Sciatic nerve (tissue), 2 donors: ENCODE measurements around the gene KISS1R. TPM values are rescaled to one million over a fixed set of nuclear protein-coding genes. Genes with fewer than 3 reads are reported as not detected.

Source experiments
- ATAC-seq: fragments of 200-7000 bp; cut with Tn5 transposase; one replicate; pipeline ENCODE4 v1.9.1; 2020; ENCODE audit warnings: mild to moderate bottlenecking, moderate library complexity
- DNase-seq: peaks from one replicate; pipeline ENCODE4 v3.0.0-alpha.2; 2020; ENCODE audit warnings: low spot score
- intact Hi-C: fragments of 100-400 bp; cut with DNase I; formaldehyde crosslinking; loops from one replicate; pipeline ENCODE4 v1.14.2; 2022
- total RNA-seq: library from RNA; stranded (reverse); fragmentation: NEBNext Ultra II Directional; extraction: Animal tissue kit (Norgen Biotek cat#: 25700); gene quantifications from one replicate; pipeline ENCODE4 v1.2.1, GENCODE V29; 2021
- donor health status: DM: no; HTN: no; CAD: no.
- donor health status: DM: no; HTN: no; CAD: no.

The KISS1R gene
- total RNA-seq, 1 donor from 2014 or later: not detected

DNA sequence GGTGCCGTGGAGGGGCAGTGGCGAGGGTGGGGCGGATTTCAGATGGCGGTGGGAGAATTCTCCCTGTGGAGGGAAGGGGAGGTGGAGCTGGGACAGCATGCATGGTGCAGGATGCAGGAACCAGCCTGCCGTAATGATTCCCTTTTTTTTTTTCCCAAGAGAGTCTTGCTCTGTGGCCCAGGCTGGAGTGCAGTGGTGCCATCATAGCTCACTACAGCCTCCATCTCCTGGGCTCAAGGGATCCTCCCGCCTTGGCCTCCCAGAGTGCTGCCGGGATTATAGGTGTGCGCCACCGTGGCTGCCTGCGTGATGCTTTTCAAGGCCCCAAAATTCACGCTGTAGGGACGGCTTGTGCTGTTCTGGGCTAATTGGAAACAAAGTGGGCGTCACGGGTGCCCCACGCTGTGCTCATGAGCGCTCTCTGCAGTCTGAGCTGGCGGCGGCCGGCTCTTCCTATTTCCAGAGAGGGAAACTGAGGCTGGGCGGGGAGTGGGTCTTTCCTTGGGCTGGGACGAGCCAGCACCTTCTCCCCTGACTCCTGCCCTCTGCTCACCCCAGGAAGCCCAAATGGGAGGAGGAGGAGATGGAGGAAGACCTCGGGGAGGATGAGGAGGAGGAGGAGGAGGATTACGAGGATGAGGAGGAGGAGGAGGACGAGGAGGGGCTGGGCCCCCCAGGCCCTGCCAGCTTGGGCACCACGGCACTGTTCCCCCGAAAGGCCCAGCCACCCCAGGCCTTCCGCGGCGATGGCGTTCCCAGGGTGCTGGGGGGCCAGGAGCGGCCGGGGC, 14.9 kb downstream of the KISS1R start:
- DNase-seq: no peak
- no peak for ATAC-seq
- intact Hi-C loops: no loop called here

DNA sequence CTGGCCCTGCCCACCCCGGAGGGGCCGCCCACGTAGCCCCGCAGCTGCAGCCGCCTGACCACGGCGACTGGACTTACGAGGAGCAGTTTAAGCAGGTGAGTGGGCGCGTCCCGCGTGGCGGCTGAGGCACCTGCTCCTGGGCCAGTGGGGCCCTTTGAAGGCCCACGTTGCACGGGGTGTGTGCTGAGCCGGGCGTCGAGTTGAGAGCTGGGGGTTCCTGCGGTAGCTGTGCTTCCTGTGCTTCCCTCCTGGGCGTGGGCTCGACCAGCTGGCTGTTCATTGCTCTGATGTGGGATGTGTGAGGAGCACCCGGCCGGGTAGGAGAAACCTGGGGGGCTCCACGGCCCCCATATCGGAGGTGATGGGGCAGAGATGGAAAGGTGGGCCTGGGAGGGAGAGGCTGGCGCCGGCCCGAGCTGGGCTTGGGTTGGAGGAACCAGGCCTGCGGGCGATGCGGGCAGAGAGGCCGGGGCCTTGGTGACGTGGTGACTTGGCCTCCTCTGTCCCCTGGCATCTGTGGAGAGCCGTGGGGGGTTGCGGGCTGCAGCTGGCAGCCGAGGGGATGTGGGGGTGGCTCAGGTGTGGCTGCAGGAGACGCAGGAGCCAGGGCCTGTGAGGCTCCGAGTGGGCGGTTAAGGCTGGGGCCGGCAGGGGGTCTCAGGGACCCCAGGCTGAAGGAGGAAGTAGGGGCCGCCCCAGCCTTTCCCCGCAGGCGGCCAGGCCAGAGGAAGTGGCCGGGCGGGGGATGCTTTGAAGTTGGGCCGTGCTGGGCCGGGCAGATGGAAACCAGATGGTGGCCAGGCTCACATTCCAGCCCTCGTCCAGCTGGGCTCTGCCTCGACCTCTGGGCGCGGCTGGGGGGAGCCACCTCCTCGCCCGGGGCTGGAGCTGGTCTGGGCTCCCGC, 15.8 kb downstream of the KISS1R start:
- intact Hi-C loops: no loop called here
- ATAC-seq: peak; percentile 91
- peak; percentile 87 for DNase-seq

DNA sequence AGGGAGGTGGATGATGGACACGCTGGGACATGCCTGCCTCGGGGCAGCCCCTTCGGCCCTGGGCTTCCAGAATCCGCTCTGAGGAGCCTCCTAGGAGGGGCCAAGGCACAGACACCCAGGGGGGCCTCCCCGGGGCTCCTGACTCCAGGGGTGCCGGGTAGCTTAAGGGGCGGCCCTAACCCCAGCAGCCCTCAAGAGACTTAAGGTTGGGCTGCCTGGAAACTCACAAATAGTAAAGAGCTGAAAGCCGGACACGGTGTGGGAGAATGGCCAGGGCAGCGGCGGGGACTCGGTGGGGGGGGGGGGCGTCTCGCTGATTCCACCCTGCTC, 16.4 kb downstream of the KISS1R start:
- no peak for DNase-seq
- ATAC-seq: no peak

DNA sequence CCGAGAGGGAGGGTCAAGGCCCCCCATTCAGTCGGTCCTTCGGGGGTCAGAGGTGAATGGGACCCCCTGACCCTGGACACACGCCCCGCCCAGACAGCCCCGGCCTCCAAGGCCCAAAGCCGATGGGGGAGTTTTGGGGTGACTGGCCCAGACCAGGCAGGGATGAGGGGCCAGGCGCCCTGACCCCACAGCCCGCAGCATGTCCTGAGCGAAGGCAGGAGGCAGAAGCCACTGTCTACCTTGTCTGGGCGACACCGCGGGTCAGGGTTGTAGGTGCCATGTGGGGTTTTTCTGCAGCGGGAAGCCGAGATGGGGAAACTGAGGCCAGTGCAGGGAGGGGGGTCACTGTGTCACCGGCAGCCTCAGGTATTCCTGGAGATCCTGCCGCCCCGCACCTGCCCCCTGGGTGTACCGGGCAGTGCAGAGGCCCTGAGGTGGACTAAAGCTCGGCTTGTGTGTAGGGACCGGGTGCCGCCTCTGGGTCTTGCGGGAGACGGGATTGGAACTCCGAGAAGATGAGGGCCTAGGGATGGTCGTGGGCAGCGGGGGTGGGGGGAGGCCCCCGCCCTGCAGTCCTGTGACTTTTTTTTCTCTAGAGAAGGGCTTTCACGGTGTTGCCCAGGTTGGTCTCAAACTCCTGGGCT, 17.2 kb downstream of the KISS1R start:
- intact Hi-C loops: no loop called here
- ATAC-seq: no peak

More for the DNA sequence above, 16.4 kb downstream of the KISS1R start:
- intact Hi-C loops: no loop called here

DNA sequence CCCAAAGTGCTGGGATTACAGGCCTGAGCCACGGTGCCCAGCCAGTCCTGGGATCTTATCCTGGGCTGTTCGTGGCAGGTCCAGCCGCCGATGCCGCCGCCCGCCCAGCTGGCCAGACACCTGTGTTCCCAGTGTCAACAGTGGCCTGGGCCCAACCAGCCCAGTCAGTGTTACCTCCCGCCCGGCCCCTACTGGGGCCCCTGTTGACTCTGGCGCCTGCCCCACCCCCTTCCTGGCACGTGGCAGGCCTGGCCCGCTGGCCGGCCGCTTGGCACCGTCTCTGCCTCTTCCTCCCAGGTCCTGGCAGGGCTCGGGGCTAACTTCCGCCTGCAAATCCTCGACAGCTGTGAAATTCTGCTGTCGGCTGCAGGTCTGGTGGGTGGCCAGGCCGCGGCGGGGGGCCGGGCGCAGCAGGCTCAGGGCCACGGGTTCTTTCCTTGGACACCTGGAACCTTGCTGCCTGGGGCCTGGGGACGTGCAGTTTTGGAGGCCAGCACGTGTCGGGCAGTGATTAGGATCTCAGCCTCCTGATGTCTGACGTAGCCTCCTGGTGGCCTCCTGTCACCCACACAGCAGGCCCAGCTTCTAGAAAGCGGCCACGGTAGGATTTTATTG, 17.8 kb downstream of the KISS1R start:
- ATAC-seq: peak; percentile 79
- DNase-seq: peak; percentile 87
- intact Hi-C loops: loop anchor here (5.0 kb wide), 1 partner anchor 302 kb away; the partner anchor contains the start of gene CBARP

More for the DNA sequence above, 17.2 kb downstream of the KISS1R start:
- DNase-seq: no peak

DNA sequence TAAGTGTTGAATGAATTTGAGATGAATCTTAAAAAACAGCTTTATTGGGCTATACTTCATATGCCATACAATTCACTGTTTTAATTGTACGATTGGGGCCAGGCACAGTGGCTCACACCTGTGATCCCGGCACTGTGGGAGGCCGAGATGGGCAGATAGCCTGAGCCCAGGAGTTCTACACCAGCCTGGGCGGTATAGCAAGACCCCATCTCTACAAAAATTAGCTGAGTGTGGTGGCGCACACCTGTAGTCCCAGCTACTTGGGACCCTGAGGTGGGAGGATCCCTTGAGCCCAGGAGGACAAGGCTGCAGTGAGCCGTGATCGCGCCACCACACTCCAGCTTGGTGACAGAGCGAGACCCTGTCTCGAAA, 19.0 kb downstream of the KISS1R start:
- intact Hi-C loops: loop anchor here (5.0 kb wide), 1 partner anchor 301 kb away; the partner anchor contains the start of gene CBARP
- no peak for ATAC-seq
- DNase-seq: no peak

DNA sequence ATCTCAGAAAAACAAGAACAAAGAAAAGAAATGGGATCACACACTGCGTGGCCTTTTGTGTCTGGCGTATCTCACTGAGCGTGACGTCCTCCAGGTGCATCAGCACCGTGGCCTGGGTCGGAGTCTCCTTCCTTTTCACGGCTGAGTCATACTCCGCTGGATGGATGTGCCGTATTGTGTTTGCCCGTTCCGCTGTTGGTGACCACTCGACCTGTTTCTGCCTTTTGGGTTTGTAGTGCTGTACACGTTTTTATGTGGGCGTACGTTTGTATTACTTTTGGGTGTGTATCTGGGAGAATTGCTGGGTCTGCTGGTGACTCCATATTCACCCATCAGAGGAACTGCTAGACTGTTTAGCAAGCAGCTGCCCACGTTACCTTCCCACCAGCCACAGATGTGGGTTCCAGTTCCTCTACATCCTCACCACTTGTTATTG, 20.1 kb downstream of the KISS1R start:
- DNase-seq (no peak), ATAC-seq (no peak)
- intact Hi-C loops: loop anchor here (5.0 kb wide), 1 partner anchor 300 kb away; the partner anchor contains the start of gene CBARP

DNA sequence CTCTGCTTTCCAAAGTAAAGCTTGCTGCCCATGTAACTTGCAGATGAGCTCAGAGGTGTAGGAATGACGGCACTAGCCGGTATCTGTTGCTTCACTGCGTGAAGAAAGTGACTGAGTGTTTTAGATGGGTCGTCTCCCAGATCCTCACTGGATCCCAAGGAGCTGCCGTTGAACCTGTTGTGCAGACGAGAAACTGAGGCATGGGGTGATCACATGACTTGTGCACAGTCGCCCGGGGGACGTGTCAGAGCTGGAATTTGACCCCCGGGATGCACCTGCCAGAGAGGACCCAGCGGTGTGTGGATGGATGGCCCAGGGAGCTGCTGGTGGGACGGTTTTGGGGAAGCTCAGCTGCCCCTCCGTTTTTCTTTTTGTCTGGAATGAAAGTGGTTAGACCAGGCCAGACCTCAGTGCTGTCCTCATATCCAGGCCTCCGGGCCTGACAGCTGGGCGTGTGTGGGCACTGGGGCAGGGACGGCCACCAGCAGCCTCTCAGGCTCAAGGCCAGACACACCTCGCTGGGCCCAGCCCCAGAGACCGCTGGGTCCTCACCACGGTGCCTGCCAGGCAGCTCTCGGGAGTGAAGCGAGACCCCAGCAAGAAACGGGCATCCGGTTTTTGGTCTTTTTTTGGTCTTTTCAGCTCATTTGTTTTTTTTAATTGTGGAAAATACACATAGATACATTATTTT, 21.2 kb downstream of the KISS1R start:
- DNase-seq: no peak
- intact Hi-C loops: loop anchor here (5.0 kb wide), 1 partner anchor 299 kb away; the partner anchor contains the start of gene CBARP
- ATAC-seq: no peak

DNA sequence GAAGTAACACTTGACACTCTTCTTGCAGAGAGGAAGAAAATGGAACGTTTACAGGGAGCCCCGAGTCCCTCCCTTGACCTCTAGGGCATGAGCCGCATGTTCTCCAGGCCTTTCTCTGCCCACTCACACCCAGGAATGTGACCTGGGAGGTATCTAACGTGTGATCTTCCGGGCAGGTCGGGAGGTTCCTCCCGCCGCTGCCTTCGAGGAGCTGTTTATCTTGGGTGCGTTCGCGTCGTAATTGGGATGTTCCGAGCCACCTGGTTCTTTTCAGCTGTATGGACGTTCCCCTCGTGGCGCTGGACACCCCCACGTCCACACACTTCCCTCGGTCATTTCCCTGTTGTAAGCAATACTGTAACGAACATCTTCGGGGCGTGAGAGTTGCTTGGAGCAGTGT, 22.3 kb downstream of the KISS1R start:
- DNase-seq: no peak
- intact Hi-C loops: loop anchor here (5.0 kb wide), 1 partner anchor 298 kb away; the partner anchor contains the start of gene CBARP
- no peak for ATAC-seq

DNA sequence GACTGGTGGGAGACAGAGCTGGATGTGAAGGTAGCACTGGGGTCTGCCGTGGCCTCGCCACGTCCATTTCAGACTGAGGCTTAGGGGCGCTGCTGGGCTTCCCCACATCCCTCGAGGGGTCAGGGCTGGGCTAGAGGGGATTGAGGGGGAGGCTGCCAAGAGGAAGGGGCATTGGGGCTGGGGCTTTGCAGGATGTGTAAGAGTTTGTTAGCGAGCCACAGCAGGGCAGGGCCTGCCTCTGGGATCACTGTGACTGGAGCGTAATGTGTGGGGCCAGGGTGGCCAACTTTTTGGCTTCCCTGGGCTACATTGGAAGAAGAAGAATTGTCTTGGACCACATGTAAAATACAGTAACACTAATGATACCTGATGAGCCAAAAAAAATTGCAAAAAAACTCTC, 22.8 kb downstream of the KISS1R start:
- ATAC-seq: no peak
- intact Hi-C loops: loop anchor here (5.0 kb wide), 1 partner anchor 297 kb away; the partner anchor contains the start of gene CBARP
- DNase-seq: no peak

DNA sequence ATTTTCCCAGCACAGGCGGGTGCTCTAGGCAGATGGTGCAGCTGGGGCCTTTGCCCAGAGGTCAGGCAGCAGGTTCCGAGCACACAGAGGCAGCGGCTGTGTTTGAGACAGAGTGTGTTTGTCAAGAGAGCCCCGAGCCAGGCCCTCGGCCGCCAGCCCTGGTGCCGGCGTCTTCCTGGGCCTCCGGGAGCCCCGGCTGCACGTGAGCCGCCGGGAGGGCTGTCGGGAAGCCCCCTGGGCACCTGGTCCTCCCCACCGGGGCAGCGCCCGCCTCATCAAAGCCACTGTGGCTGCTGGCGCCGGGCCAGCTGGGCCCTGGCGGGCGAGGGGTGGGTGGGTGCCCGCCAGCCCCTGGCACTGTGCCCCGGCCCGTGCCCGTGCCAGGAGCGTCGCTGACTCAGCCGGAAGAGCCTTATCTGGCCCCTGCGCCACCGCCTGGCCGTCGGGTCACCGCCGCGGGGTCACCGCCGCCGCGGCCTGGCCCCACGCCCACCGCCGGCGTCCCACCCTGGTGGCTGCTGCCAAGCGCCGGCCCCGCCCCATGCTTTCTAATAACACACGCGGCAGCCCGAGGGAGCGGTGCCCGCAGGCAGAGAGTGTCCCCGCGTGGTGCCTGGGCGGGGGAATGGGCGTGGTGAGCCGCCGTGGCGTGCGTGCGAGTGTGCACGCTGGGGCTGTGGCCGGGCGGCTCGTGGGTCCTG, 23.6 kb downstream of the KISS1R start:
- intact Hi-C loops: no loop called here
- DNase-seq: peak; percentile 80

DNA sequence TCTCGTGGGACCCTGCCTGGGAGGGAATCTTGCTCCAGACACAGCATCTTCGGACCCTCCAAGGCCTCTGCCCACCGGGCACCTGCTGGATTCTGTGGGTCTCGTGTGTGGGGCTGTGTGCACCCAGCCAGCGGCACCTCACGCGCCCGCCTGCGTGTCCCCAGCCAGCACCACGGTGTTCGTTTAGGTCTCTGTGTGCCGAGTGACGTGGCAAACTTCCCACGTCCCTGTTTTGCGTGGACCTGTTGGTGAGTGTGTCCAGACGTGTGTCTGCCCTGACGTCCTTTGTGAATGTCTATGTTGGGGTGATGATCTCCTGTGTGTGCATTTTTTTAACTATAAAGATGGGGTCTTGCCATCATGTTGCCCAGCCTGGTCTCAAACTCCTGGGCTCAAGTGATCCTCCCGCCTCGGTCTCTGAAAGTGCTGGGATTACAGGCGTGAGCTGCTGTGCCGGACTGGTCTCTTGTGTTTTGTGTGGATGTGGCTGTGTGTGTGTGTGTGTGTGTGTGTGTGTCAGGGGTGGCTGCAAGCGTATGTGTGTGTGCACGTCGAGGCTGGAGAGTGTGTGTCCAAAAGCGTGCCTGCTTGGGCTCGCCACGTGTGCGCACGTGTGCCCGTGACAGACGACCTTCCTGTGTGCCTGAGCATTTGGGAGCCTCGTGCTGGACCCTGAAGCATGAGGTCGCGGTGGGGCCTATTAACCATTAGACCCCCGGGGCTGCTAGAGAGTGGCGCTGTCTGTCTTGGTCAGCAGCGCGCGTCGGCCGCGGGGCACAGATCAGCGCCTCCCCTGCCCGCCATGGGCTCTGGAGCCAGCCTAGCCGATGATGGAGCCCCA, 24.4 kb downstream of the KISS1R start:
- ATAC-seq (no peak), DNase-seq (no peak)
- intact Hi-C loops: no loop called here

More for the DNA sequence above, 23.6 kb downstream of the KISS1R start:
- ATAC-seq: peak; percentile 83

DNA sequence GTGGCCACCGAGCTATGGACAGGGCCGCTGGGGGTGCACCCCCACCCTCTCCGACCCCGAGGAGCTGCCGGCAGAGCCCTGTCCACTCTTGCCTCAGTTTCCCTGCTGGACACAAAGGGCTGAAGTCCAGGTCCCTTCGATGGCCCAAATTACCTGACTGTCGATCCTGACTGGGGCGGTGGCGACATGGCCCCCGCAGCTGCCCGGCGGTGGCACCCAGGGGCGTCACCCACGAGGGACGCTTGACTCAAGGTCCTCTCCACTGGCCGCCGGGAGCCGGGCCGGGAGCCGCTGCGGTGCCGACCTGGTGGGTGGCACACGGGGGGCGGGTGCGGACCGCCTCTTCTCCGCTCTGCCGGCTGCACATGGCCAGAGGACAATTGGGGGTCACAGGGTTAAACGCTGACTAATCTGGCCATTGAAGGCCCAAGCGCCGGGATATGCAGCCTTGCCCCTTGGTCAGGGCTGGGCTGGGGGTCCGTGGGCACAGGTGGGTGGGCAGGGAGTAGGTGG, 25.1 kb downstream of the KISS1R start:
- ATAC-seq: no peak
- intact Hi-C loops: no loop called here

DNA sequence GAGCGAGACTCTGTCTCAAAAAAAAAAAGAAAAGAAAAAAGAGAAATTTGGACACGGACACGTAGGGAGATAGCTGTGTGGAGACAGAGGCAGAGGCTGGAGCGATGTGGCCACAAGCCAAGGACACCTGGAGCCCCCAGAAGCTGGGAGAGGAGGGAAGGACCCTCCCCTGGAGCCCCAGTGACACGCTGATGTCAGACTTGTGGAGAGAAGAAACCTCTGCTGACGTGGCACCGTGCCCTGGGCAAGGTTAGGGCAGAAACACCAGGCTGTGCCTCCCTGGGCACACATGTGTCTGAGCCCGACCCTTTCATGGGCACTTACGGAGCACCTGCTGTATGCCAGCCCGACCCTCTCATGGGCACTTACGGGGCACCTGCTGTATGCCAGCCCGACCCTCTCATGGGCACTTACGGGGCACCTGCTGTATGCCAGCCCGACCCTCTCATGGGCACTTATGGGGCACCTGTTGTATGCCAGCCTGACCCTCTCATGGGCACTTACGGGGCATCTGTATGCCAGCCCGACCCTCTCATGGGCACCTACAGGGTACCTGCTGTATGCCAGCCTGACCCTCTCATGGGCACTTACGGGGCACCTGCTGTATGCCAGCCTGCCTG, 26.5 kb downstream of the KISS1R start:
- ATAC-seq: no peak
- intact Hi-C loops: no loop called here
- no peak for DNase-seq

More for the DNA sequence above, 25.1 kb downstream of the KISS1R start:
- no peak for DNase-seq

DNA sequence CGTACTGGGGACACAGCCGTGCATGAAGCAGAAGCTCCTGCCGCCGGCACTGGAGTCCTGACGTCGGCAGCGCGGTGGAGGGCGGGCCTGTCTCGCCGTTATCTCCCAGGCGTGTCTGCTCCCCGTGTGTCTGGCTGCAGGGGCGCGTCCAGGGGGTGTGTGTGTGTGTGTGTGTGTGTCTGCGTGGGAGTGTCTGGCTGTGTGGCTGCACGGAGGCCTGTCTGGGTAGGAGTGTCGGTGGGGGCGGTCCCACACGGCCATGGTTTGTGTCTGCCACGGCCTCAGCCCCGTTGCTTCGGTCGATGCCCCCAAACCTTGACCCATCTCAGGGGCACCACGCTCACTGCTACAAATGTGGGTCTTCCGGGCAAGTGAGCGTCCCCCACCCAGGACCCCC, 27.0 kb downstream of the KISS1R start:
- DNase-seq (no peak), ATAC-seq (no peak)
- intact Hi-C loops: no loop called here

DNA sequence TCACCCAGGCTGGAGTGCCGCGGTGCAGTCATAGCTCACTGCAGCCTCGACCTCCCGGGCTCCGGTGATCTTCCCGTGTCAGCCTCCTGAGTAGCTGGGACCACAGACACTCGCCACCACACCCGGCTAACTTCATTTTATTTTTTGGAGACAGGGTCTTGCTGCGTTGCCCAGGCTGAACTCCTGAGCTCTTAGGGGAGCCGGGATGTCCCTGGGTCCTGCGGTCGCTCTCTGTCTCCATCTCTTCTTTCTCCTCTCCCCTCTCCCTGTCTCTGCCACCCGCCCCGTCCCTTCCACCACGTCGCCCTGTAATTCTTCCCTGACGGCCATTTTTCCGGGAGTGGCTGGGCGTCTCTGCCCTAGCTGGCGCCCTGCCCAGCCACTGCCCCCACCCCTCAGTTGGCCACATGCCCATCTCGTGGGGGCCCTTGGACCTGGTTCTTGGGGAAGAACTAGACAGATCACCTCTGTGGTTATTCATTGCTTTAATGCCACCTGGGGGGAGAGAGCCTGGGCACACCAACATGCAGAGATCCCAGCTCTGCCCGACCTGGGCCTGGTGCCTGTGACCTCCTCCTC, 27.6 kb downstream of the KISS1R start:
- ATAC-seq (no peak), DNase-seq (no peak)
- intact Hi-C loops: no loop called here
